Neural crest cell (in vitro differentiated cells): ENCODE measurements around the gene KNCN. TPM values are rescaled to one million over a fixed set of nuclear protein-coding genes. Genes with fewer than 3 reads are reported as not detected.

Source experiments
- DNase-seq: peaks from one replicate; pipeline ENCODE4 v3.0.0; 2021; ENCODE audit warnings: low read depth, mixed read lengths, low spot score
- H3K27ac Mint-ChIP-seq: one replicate; pipeline ENCODE4 v1.8.0; 2021; ENCODE audit warnings: mild to moderate bottlenecking, mixed read lengths; ENCODE audit not compliant: unreplicated experiment
- H3K27me3 Mint-ChIP-seq: 2 replicates; pipeline ENCODE4 v1.8.0; 2021; ENCODE audit warnings: low read depth, mild to moderate bottlenecking, mixed read lengths
- H3K36me3 Mint-ChIP-seq: 2 replicates; pipeline ENCODE4 v1.8.0; 2021; ENCODE audit warnings: low read depth, mild to moderate bottlenecking, mixed read lengths
- H3K4me1 Mint-ChIP-seq: 2 replicates; pipeline ENCODE4 v1.8.0; 2021; ENCODE audit warnings: mixed read lengths
- H3K4me3 Mint-ChIP-seq: one replicate; pipeline ENCODE4 v1.8.0; 2021; ENCODE audit warnings: mild to moderate bottlenecking, mixed read lengths
- H3K9me3 Mint-ChIP-seq: 2 replicates; pipeline ENCODE4 v1.8.0; 2021; ENCODE audit warnings: mixed read lengths
- total RNA-seq: library from RNA; stranded (reverse); gene quantifications from 2 replicates; pipeline ENCODE4 v1.2.1, GENCODE V29; 2021
- TF ChIP-seq, protein P1 (sequence below): fragments of 200-600 bp; sonication (generic); conservative IDR thresholded peaks from 2 replicates; pipeline ENCODE4 v1.5.0; 2021; ENCODE audit warnings: antibody characterized with exemption, mild to moderate bottlenecking

KNCN gene
- total RNA-seq, 1 donor from 2014 or later: not detected

DNA sequence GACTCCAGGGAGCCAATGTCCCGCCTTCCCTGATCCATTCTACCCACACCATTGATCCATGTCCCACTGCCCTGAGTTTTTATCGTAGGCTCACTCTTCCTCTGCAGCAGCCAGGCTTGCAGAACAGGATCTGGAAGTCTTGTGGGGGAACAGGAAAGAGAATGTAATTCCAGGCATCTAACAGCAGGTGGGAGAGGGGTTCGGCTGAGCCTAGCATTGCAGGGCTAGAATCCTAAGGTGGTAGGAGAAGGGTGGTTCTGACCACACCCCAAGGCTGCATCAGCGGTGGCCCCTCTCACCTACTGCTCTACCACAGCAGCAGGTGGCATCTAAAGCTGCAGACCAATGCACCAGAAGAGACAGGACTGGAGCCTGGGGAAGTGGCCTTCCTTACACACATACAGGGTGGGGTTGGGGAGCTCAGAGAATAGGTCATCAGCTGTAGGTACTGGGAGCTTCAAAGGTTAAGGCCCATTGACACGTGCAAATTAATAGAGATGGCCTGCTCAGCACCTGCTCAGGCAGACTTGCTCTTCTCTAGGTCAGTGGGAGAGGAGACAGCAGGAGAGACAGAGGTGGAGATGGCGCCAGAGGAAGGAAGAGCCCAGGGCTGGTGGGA lies 20.5 kb downstream of the KNCN start:
- no peak for DNase-seq
- Mint-ChIP-seq H3K4me3 (no peak overlapping the region), H3K9me3 (no peaks in the 10 kb centered on the region), H3K4me1 (peaks cover 21% of the 10 kb centered on the region), H3K36me3 (no peaks in the 10 kb centered on the region), H3K27me3 (peaks cover 83% of the 10 kb centered on the region), H3K27ac (no peak overlapping the region)
- TF ChIP-seq, protein P1, sequence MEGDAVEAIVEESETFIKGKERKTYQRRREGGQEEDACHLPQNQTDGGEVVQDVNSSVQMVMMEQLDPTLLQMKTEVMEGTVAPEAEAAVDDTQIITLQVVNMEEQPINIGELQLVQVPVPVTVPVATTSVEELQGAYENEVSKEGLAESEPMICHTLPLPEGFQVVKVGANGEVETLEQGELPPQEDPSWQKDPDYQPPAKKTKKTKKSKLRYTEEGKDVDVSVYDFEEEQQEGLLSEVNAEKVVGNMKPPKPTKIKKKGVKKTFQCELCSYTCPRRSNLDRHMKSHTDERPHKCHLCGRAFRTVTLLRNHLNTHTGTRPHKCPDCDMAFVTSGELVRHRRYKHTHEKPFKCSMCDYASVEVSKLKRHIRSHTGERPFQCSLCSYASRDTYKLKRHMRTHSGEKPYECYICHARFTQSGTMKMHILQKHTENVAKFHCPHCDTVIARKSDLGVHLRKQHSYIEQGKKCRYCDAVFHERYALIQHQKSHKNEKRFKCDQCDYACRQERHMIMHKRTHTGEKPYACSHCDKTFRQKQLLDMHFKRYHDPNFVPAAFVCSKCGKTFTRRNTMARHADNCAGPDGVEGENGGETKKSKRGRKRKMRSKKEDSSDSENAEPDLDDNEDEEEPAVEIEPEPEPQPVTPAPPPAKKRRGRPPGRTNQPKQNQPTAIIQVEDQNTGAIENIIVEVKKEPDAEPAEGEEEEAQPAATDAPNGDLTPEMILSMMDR: peak; percentile 55

DNA sequence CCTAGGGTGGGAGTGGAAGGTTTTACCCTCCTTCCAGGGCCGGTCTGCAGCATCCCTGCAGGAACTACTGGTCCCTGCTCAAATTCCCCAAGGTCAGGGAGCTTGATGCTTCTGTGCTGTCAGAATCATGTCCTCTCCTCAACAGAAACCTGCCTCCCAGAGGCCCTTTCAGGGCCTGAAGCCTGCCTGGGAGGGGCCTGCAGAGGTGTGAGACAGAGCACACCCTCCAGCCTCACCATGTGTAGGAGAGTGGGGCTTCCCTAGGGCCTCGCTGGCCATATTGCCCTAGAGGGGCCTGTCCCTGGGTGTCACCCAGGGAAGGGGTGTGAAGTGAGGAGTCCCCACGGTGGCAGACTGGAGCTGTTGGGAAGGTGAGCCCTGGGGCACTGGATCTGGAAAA lies 21.1 kb downstream of the KNCN start:
- Mint-ChIP-seq H3K27me3 (peaks cover 87% of the 10 kb centered on the region), H3K4me3 (no peak overlapping the region), H3K9me3 (no peaks in the 10 kb centered on the region), H3K36me3 (no peaks in the 10 kb centered on the region), H3K4me1 (peaks cover 21% of the 10 kb centered on the region), H3K27ac (no peak overlapping the region)
- no peak for DNase-seq
- TF ChIP-seq, protein P1: no peak

DNA sequence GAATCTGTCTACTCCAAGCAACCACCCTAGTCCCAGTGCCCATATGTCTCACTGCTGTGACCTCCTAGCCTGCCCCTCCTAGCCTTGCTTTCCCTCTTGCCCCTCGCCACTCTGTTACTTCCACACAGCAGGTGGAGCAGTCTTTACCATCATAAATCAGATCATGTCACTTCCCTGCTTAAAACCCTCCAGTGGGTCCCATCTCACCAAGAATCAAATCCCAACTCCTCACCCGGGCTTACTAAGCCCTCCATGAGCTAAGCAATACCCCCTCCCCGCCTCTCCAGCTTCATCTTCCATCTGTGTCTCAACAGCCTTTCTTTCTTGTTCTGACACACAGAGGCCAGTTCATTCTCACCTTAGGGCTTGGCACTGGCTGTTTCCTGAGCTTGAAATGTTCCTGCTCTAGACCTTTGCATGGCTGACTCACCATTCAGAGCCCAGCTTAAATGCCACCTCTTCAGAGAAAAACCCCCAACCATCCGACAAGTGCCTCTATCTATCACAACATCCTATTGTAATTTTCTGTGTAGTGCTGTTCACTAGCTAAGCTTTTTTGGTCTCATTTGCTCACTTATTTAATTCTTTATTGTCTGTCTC lies 22.3 kb downstream of the KNCN start:
- Mint-ChIP-seq H3K27me3 (peaks cover 84% of the 10 kb centered on the region), H3K4me3 (no peak overlapping the region), H3K36me3 (no peaks in the 10 kb centered on the region), H3K27ac (no peak overlapping the region), H3K9me3 (no peaks in the 10 kb centered on the region), H3K4me1 (peaks cover 26% of the 10 kb centered on the region)
- TF ChIP-seq, protein P1: no peak
- DNase-seq: no peak

DNA sequence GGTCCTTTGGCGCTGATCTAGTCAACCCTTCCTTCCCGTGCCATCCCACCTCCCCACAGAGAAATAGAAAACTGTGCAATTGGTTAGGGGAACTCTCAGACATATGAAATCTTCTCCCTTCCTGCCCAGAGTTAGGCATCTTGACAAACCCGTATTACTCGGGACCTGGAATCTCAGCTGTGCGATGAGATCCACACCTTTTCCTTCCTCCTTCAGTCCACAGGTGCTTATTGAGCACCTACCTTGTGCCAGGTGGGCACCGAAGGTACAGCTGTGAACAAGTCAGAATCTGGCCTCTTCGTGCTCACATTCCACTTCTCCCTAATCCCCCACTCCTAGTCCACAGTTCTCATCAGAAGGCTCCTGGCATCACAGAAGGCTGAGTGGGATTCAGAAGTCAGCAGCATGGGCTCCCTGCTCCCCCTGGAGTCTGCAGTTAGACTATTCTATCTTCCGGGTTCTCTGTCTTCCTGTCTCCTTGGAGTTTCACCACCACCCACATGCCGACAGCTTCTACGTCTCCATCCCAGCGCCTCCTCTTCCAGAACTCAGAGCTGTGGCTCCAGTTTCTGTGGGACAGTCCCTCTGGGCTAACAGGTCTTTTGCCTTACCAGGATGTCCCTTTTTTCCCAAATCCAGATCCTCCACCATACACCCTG lies 23.0 kb downstream of the KNCN start:
- Mint-ChIP-seq H3K4me1 (peaks cover 22% of the 10 kb centered on the region), H3K36me3 (no peaks in the 10 kb centered on the region), H3K27ac (no peak overlapping the region), H3K9me3 (no peaks in the 10 kb centered on the region), H3K4me3 (no peak overlapping the region), H3K27me3 (peaks cover 83% of the 10 kb centered on the region)
- DNase-seq: no peak
- TF ChIP-seq, protein P1: peak; percentile 38

DNA sequence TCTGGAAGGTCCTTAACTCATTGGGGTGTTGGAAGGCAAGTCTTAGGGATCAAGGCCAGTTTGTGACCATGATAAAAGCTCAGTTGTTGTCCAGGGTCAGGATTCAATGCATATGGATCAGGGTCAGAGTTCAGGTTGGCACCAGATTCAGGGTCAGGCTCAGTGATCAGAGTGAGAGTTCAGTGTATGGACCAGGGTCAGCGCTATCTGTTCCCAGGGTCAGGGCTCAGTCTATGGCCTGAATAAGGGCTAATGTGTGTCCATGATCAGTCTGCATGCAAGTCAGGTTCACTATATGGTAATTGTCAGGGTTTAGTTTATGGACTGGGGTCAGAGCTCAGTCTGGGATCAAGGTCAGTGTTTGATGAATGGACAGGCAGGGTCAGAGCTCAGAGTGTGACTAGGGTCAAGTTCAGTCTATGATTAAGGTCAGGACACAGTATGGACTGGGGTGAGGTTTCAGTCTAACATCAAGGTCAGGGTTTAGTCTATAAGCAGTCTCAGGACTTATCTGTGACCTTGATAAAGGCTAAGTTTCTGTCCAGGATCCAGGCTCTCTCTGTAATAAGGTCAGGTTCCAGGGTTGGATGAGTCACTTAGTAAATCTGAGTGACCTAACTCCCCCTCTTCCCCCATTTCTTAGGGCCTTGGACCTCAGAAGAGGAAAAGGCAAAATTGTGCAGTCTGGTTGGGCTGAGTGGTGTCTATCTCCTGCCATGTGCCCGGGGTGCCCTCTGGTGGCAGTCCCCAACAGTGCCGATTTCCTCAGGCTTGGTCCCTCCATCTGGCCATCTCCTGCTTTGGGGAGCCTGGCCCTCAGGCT lies 23.8 kb downstream of the KNCN start:
- H3K9me3 Mint-ChIP-seq: no peaks in the 10 kb centered on the region
- peaks cover 22% of the 10 kb centered on the region for H3K4me1 Mint-ChIP-seq
- peaks cover 83% of the 10 kb centered on the region for H3K27me3 Mint-ChIP-seq
- H3K4me3 Mint-ChIP-seq: no peak overlapping the region
- TF ChIP-seq, protein P1: peak; percentile 92
- H3K27ac Mint-ChIP-seq: no peak overlapping the region
- DNase-seq: peak; percentile 84
- H3K36me3 Mint-ChIP-seq: no peaks in the 10 kb centered on the region
